ENCODE data around the gene DBF4B. TPM values are rescaled to one million over a fixed set of nuclear protein-coding genes. Genes with fewer than 3 reads are reported as not detected.

The DBF4B gene
- total RNA-seq, 4 donors from 2014 or later = 1.9 to 5.3 (median 3.8) TPM

DNA sequence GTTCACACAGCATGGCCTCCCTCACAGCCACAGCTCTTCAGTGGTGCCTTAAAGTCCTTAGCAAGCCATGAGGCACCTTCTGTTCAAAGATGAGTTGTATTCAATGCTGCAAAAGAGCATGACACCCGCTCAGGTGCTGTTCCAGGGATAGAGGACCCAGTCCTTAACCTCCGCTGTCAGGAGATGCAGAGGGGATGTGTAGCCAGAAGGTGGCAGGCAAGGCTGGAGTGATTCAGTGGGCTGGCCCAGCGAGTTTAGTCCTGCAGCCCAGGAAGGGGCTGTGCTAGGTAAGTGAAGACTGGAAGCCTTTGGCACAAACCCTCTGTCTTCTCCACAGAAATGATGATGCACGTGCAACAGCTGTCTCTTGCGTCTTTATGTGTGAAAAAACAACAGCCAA is 25.3 kb downstream of the DBF4B start:
- 72 to 76% methylated on average over 5 of the region's 5 CpGs for WGBS, 2 donors
- TF ChIP-seq, protein P1, sequence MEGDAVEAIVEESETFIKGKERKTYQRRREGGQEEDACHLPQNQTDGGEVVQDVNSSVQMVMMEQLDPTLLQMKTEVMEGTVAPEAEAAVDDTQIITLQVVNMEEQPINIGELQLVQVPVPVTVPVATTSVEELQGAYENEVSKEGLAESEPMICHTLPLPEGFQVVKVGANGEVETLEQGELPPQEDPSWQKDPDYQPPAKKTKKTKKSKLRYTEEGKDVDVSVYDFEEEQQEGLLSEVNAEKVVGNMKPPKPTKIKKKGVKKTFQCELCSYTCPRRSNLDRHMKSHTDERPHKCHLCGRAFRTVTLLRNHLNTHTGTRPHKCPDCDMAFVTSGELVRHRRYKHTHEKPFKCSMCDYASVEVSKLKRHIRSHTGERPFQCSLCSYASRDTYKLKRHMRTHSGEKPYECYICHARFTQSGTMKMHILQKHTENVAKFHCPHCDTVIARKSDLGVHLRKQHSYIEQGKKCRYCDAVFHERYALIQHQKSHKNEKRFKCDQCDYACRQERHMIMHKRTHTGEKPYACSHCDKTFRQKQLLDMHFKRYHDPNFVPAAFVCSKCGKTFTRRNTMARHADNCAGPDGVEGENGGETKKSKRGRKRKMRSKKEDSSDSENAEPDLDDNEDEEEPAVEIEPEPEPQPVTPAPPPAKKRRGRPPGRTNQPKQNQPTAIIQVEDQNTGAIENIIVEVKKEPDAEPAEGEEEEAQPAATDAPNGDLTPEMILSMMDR (IDR thresholded peaks at IDR 0.05) = no peak
- TF ChIP-seq POLR2A (IDR thresholded peaks at IDR 0.05) = no peak
- no peak overlapping the region for H3K4me3 ChIP-seq
- H3K27ac ChIP-seq = no peak overlapping the region
- no peaks in the 10 kb centered on the region for H3K9me3 ChIP-seq
- no peaks in the 10 kb centered on the region for H3K27me3 ChIP-seq
- intact Hi-C loops (cut with DNase I) = no loop called here
- DNase-seq = no peak
- peaks cover 0 to 22% (median 0%) of the 10 kb centered on the region in 3 donors for H3K36me3 ChIP-seq
- no peaks in the 10 kb centered on the region for H3K4me1 ChIP-seq

DNA sequence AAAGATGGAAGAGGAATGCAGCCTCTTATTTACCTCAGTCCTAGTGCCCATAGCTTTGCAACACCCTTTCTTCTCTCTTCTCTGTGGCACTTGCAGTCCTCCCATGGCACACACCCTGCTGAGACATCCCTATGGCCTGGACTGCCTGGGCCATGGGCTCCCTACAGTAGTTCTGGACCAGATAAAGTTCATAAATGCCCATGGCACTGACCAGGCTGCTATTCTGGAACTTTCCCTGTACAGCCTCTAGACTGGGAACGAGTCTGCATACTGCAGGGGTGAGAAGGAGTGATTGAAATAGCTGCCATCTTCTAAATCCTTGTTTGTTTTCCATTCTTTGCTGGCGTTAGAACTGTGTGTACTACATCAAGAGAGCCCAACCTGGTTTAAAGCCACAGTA is 25.8 kb downstream of the DBF4B start:
- intact Hi-C loops (cut with DNase I) = no loop called here
- no peak for DNase-seq
- H3K4me1 ChIP-seq = no peaks in the 10 kb centered on the region
- no peaks in the 10 kb centered on the region for H3K9me3 ChIP-seq
- H3K36me3 ChIP-seq = peaks cover 0 to 22% (median 0%) of the 10 kb centered on the region in 3 donors
- H3K4me3 ChIP-seq = no peak overlapping the region
- H3K27me3 ChIP-seq = no peaks in the 10 kb centered on the region
- no peak for TF ChIP-seq POLR2A (IDR thresholded peaks at IDR 0.05)
- TF ChIP-seq, protein P1 (IDR thresholded peaks at IDR 0.05) = no peak
- no CpG with 5 or more reads among the region's 2 CpGs for WGBS, 2 donors
- no peak overlapping the region for H3K27ac ChIP-seq

DNA sequence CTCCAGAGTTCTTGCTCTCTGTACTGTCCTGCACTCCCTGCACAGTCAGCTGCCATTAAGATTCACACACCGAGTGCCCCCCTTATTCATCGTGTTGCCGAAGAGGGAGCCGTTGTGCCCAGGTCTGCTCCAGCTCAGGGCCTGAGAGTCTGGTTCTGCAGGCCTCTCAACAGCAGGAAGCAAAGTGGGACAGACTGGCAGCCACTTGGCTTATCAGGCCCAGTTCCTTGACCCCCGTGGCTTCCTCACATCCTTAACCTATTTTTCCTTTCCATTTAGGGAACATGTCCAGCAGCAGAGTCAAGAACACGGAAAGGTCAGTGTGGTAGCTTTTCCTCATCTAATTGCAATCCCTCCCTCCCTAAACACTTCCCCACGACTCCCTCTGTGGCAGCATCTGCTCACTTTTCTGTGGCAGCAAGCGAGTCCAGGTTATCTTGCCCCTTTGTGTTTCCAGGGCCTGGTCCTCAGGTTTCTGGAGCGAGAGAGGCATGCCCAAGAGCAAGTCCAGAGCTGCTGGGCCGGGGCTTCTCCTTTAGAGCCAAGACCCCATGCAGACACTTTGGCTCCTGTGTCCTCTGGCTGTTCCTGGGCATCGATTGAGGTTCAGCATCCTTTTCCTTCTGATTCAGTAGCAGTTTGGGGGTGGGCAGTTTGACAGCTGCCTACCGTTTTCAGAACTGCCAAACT is 28.2 kb downstream of the DBF4B start:
- no peak for DNase-seq
- TF ChIP-seq, protein P1 (IDR thresholded peaks at IDR 0.05) = no peak
- TF ChIP-seq POLR2A (IDR thresholded peaks at IDR 0.05) = no peak
- H3K4me3 ChIP-seq = no peak overlapping the region
- no peaks in the 10 kb centered on the region for H3K27me3 ChIP-seq
- H3K9me3 ChIP-seq = no peaks in the 10 kb centered on the region
- H3K27ac ChIP-seq = no peak overlapping the region
- H3K4me1 ChIP-seq = no peaks in the 10 kb centered on the region
- peaks cover 0 to under 1% (median 0%) of the 10 kb centered on the region in 3 donors for H3K36me3 ChIP-seq
- WGBS, 2 donors = 92 to 95% methylated on average over 8 to 12 of the region's 12 CpGs
- intact Hi-C loops (cut with DNase I) = no loop called here

DNA sequence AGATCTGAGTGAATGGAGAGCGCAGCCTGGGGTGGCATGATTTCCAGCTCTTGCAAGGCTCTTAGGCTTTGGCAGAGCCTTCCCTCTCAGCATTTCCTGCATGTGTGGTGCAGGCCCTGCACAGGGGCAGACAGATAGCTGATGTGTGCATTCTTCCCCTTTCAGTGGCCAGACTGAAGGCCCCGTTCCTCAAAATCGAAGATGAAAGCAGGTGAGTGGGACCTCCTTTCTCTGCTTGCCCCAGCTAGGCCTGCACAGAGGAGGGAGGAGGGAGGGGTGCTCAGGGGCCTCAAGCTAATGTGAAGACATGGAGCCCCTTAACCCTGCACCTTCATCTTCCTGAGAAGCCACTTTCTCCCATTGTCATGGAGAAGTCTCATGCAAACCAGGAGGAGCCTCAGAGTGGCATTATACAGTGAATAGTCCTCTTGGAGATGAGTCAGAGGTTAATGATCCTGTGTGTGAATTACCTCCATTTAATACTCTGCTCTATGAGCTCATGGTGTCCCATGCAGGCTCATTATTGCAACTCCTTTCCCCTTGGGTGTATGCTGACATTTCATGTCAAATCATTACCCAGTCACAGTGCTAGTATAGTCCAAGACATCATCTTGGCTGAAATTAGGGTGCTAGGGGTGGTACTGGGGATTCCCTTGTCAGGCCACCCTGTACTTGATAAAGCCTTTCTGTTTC is 29.9 kb downstream of the DBF4B start:
- 100% methylated on average over 1 of the region's 3 CpGs for WGBS, 2 donors
- Histone ChIP-seq H3K4me1 (no peaks in the 10 kb centered on the region), H3K4me3 (no peak overlapping the region), H3K36me3 (no peaks in the 10 kb centered on the region), H3K9me3 (no peaks in the 10 kb centered on the region), H3K27me3 (no peaks in the 10 kb centered on the region), H3K27ac (no peak overlapping the region)
- no peak for DNase-seq
- intact Hi-C loops (cut with DNase I) = no loop called here
- no peak for TF ChIP-seq POLR2A (IDR thresholded peaks at IDR 0.05)
- TF ChIP-seq, protein P1 (IDR thresholded peaks at IDR 0.05) = no peak

DNA sequence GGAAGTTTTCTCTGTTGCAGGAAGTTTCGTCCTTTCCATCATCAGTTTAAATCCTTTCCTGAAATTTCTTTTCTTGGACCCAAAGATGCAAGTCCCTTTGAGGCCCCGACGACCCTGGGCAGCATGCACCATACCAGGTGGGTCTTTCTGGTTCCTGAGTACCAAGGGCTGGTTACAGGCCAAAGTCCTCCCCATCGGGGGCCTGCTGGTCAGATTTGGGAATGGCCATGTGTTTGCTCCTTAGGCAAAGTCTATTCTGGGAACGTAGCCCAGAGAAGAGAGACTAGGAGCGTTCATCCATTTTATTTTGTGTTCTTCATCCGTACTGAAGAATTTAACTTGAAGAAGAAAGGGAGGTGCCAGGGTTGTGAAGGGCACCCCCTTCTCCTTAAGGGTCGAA is 32.9 kb downstream of the DBF4B start:
- H3K9me3 ChIP-seq = no peaks in the 10 kb centered on the region
- intact Hi-C loops (cut with DNase I) = no loop called here
- H3K4me1 ChIP-seq = no peaks in the 10 kb centered on the region
- H3K4me3 ChIP-seq = no peak overlapping the region
- DNase-seq = no peak
- no peak overlapping the region for H3K27ac ChIP-seq
- 94 to 97% methylated on average over 8 of the region's 8 CpGs for WGBS, 2 donors
- no peak for TF ChIP-seq POLR2A (IDR thresholded peaks at IDR 0.05)
- TF ChIP-seq, protein P1 (IDR thresholded peaks at IDR 0.05) = no peak
- no peaks in the 10 kb centered on the region for H3K36me3 ChIP-seq
- no peaks in the 10 kb centered on the region for H3K27me3 ChIP-seq

All from esophagus squamous epithelium (tissue), 5 donors.